HL-60 (cell line): ENCODE data around the gene C9orf50.

Experiments
- DNase-seq, 2 experiments: peaks; one replicate each; pipeline ENCODE4 v3.0.0-alpha.2; 2010 to 2020; ENCODE audit warnings: low read depth in 1 of 2, low spot score in 1 of 2
- H3K27ac ChIP-seq: fragments of 250-450 bp; sonication (Bioruptor Pico); replicated peaks from 2 replicates; pipeline ENCODE4 v1.5.1; 2020; ENCODE audit warnings: mild to moderate bottlenecking, moderate library complexity
- H3K27me3 ChIP-seq: fragments of 250-450 bp; sonication (Bioruptor Pico); 2 replicates; pipeline ENCODE4 v1.5.1; 2021; ENCODE audit warnings: mild to moderate bottlenecking, moderate library complexity; ENCODE audit not compliant: insufficient read depth, poor library complexity, severe bottlenecking
- H3K4me3 ChIP-seq: replicated peaks from 2 replicates; pipeline ENCODE4 v1.5.1; 2011; ENCODE audit warnings: mild to moderate bottlenecking, control low read depth, low read length; ENCODE audit not compliant: insufficient read depth
- CTCF ChIP-seq: IDR thresholded peaks from one replicate; pipeline ENCODE4 v1.5.1; 2011; ENCODE audit warnings: low read length, control low read depth, inconsistent platforms; ENCODE audit not compliant: insufficient read depth
- GABPA ChIP-seq: IDR thresholded peaks from 2 replicates; pipeline ENCODE4 v1.6.1; 2012; ENCODE audit warnings: low read depth
- POLR2AphosphoS5 ChIP-seq: IDR thresholded peaks from 2 replicates; pipeline ENCODE4 v1.6.1; 2012; ENCODE audit warnings: low read depth
- REST ChIP-seq: IDR thresholded peaks from 2 replicates; pipeline ENCODE4 v1.6.1; 2012; ENCODE audit warnings: low read depth; ENCODE audit not compliant: insufficient replicate concordance
- SPI1 ChIP-seq: IDR thresholded peaks from 2 replicates; pipeline ENCODE4 v1.6.1; 2012; ENCODE audit warnings: low read depth, mild to moderate bottlenecking, borderline replicate concordance

Gene C9orf50

DNA sequence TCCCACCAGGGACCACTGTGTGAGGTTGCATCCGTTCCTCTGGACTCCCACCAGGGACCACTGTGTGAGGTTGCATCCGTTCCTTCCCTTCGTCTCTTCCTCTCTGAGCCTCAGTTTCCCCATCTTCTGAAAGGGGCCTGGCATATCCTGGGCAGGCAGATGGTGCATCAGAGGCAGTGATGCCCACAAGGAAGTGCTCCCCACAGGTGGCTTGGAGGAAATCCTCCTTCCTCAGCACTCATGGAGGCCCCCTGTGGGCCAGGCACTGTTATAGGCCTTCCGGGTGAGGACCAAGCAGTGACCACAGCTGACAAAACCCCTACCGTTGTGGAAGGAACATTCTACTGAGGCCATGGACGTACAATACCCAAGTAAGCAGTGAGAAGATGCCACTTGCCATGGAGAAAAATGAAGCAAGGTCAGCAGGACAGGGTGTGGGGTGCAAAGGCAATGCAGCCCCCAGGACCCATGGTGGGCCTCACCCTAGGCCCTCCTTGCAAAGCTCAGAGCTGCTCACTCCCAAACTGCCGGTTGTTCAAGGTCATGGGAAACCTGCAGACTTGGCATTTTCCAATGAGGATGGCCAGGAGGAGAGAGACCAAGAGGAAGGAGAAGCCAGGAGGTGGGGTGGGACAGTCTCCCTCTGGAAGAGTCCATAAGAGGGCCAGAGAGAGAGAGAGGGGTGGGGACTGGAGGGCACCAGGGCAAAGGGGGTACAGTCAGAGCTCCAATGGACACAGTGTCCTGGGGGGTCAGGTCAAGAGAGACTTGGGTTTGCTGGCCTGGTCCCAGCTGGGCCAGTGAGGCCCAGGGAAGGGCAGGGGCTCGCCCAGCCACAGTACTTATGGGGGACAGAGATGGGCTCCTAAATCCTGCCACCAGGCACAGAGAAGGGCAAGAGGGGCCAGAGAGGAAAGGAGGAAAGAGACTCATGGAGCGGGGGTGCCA is 51.1 kb downstream of the C9orf50 start:
- TF ChIP-seq GABPA (no peak), POLR2AphosphoS5 (no peak), REST (no peak), CTCF (peak; percentile 21), SPI1 (no peak)
- peaks cover 7% of the 10 kb centered on the region for H3K27me3 ChIP-seq
- H3K4me3 ChIP-seq, result 0 out of 2 replicates have a peak overlapping the region, but pooled peaks have one; percentile 2
- no peak for DNase-seq
- H3K27ac ChIP-seq, result no peak overlapping the region

DNA sequence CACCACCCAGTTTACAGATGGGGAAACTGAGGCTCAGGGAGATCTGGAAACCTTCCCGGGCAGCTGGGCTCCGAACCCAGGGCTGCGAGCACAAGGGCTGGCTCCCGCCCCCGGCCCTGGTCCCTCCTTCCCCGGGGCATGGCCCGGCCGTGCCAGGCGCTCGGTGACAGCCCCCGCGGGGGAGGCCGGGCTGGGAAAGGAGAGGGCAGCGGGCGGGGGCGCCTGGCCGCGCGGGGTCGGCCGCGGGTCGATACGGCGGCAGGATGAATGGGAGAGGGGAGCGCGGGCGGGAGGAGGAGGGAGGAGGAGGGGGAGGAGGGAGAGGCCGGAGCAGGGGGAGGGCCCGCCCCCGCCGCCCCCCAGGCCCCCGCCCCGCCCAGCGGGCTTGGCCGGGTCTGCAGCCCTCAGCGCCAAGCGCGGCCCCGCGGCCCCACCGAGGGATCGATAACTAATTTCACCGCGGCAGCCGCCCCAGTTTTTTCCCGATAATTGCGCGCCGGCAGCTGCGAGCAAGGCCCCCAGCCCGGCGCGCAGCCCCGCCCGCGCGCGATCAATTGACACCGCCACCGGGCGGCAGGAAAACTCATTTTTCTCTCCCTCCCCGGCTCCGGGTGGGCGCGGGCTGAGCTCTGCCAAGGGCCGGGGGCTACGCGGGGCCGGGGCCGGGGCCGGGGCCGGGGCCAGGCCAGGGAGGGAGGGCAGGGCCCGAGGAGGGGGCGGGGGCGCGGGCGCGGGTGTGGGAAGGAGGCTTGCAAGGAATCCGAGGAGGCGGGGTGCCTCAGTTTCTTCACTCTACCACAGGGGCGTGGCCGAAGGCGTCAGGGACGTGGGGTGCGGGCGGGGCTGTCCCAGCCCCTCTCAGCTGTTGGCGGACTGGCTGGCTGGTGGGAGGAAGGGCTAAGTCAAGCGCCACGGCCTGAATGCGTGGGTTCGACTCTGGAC is 52.1 kb downstream of the C9orf50 start:
- Histone ChIP-seq H3K27me3 (peaks cover 7% of the 10 kb centered on the region), H3K27ac (no peak overlapping the region), H3K4me3 (peak overlapping the region; percentile 28; the same call in 1 of the 2 replicates)
- DNase-seq, result no peak
- TF ChIP-seq GABPA, result no peak
- TF ChIP-seq CTCF, result no peak
- no peak for TF ChIP-seq SPI1
- TF ChIP-seq POLR2AphosphoS5, result no peak
- TF ChIP-seq REST, result no peak

- DNase-seq, result peak in 1 of 2 experiments; percentile 37
- Histone ChIP-seq H3K27ac (no peak overlapping the region), H3K27me3 (peaks cover 7% of the 10 kb centered on the region), H3K4me3 (no peak overlapping the region)
- TF ChIP-seq GABPA (no peak), POLR2AphosphoS5 (no peak), REST (no peak), CTCF (no peak), SPI1 (no peak)
Measured at GRCh38 chr9:129567842-129568559, 52.9 kb downstream of the C9orf50 start.
